Fibroblast of the conjunctiva (primary cell): ENCODE measurements around the gene FSTL5.
A peak's percentile ranks its signal among the peaks of the same experiment; 100 is the strongest.
"Not testable (repeated sequence)": the region's sequence is repeated elsewhere in the genome, so short reads cannot be mapped to it uniquely, and the experiment has no call there.

Experiments
- DNase-seq: peaks from one replicate; pipeline ENCODE4 v3.0.0-alpha.2; 2010; ENCODE audit warnings: low read depth

FSTL5 gene

DNA sequence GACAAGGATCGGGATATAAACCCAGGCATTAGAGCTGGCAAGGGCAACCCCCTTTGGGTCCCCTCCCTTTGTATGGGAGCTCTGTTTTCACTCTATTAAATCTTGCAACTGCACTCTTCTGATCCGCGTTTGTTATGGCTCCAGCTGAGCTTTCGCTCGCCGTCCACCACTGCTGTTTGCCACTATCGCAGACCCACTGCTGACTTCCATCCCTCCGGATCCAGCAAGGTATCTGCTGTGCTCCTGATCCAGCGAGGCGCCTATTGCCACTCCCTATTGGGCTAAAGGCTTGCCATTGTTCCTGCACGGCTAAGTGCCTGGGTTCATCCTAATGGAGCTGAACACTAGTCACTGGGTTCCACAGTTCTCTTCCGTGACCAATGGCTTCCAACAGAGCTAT lies 59.9 kb downstream of the FSTL5 start:
- not testable (repeated sequence) for DNase-seq

DNA sequence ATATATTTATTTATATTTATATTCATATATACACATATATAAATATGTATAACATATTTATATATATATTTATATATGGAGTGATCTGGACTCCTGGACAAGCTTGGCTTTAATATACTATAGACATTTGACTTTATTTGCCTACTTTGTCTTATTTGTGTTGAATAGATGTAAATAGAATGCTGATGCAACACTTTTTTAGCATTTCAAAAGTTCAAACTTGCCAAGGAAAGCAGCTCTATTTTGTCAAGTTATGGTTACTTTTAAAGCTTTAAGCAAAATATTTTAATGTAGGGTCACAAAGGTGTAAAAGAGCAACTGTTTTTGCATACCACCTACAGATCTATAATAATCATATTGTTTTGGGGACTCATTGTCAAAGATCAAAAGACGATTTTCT lies 61.1 kb downstream of the FSTL5 start:
- DNase-seq: no peak

DNA sequence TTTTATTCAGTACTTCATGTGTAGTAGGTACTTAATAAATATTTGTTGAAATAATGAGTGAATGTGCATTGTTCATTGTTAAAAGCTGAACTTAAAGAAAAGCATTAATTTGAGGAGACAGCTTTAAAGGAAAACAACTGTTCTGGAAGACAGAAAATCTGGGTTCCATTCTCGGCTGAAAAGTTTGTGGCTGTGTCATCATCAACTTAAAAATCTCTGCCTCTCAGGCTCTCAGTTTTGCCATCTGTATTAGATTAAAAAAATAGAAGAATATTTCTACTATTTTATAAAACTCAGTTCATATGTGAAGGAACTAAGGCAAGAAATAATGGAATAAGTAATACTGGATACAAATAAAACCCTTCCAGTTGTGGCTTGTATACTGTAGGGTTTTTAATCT lies 62.5 kb downstream of the FSTL5 start:
- DNase-seq: no peak

DNA sequence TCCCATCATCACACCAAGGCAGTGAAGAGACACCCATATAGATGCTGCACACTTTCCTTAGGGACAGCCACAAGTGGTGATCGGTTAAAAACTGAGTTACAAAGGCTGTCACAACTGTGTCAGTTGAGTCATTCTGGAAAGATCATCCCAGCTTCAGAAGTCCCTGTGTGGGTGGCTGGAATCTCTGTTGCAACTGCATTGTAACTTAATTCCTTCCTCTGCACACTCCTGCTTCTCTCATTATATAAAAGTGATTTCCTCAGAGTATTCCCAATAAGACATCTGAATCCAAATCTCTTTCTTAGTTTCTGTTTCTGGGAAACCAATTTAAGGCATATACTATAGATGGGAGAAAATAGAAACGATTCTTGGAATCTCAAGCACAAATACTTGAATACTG lies 88.1 kb downstream of the FSTL5 start:
- DNase-seq: no peak

DNA sequence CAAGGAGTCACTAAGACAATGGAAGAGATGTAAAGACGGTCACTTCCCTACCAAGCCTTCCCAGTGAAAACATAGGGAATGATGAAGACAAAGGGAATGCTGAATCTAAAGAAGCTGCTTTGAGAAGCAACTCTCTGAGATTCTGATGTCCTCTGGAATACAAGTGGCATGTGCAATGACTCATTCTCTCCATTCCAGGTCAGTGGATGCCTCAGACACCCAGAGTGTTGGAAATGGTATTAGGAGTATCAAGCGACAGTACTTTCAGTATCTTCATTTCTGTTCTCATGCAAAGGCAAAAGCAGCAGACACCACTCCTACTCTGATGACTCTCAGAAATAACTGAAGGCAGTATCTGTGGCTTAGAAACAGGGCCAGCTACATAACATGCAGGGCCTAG lies 102.6 kb downstream of the FSTL5 start:
- DNase-seq: no peak

DNA sequence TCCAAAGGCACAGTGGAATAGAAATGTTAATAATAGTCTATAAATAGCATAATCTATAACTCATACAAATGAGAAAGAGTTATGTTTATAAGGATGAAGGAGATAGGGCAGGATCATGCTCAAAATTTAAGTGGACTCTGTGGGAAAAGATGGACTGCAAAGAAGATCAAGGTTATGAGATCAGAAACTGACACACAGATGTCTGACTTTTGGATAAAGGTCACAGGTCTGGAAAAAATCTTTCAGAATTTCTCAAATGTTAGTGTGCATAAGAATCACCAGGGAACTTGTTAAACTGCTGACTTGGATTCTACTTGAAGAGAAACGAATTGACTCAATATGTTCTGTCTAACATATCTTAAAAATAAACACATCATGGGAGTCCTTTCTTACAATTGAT lies 104.1 kb downstream of the FSTL5 start:
- DNase-seq: no peak

DNA sequence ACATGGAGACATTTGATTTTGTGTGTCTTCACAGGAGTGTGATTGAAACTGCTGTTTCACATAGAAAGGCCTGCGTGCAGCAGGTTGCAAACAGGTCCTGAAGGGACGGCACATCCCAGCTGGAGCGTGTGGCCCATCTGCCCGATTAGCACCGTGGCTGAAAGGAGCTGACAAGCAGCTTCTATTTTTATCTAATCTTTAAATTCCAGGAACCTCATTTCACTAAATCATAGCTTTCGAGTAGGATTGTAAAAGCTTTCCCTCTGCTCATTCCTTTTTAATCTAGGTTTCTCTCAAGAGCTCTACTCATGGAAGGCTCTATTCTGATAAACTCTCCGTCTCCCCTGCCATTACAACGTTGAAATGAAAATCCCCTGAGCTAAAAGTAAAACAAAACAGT lies 106.8 kb downstream of the FSTL5 start:
- DNase-seq: no peak

DNA sequence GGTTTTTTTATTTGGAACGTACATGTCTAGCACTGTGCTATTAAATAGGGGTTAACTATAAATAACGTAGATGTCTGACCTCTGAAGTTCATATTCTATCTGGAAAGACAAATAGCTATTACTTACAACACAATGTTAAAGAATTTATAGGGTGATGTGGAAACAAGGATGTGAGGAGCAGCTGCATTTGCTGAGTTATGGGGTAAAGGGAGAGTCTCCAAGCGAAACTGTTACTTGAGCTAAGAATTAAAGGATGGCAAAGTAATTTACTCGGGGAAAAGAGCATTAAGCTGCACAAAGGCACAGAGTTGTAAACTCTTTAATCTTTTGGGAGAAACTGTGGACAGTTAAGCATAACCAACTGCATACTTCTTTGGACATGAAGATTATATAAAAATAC lies 117.7 kb downstream of the FSTL5 start:
- no peak for DNase-seq

DNA sequence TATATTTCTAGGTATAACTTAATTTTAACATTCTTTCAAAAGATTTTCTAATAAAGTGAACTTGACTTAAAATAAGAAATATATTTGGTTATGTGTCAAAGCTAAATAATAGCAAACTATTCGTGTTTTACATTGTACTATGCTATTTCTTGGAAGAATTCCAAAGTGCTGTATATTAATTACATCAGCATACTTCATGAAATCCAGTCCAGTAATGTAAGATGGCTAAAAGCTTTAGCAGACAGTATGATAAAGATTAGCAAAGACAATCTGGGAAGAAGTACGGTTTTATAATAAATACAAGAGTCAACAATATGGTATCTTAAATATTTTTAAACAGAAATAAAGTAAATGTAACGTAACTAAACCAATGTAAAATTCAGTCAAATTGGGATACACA lies 125.7 kb downstream of the FSTL5 start:
- DNase-seq: no peak

DNA sequence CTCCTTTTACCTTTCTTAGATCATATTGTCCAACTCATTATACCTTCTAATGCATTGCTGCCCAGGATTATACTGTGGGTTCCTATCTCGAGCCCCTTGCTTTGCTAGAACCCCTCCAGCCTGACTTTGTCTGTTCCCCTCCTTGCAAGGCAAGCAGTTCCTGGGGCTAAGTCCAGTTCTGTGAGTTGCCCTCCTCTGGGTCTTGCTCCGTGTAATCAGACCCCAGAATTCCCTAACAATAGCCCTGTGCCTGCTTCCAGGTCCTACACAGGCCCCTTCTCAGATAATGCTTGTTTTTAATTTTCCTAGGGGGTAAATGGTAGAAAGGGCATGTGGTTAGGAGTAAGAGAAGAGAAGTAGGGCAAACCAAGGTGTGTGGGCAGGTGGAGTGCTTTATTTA lies 145.9 kb downstream of the FSTL5 start:
- DNase-seq: no peak

DNA sequence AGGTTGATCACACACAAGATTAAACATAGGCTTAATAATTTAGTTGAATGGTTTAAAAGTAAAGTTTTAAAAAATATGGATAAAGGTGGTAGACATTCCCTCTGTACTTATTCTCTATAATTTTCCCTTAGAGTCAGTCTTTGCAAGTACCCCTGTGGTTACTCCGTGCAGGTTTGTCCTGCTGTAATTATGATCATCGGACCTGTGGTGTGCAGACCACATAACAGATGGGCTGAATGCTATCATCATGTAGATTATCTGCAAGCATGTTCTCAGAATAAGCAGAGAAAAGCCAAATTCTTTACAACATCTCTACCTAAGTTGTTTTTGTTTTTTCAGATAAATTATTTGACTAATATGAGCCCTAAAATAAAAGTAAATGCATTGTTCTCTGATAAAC lies 146.8 kb downstream of the FSTL5 start:
- DNase-seq: no peak

DNA sequence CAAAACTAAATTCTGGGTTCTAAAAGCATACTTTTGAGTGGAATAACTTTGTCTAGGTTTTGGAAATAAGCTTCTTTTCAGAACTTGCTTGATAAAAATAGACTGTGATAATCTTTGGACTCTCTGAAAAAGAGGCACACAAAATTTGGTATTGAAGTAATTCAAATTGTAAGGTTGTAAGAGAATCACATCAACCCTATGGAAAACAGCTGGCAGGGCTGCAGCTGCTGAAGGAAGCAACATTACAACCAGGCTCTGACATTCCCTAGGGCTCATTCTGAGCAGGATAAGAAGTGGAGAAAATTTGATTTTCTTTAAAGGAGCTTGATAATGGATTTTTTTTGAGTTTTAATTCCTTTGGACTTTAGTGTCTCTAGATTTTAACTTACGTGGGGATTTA lies 147.6 kb downstream of the FSTL5 start:
- DNase-seq: no peak

DNA sequence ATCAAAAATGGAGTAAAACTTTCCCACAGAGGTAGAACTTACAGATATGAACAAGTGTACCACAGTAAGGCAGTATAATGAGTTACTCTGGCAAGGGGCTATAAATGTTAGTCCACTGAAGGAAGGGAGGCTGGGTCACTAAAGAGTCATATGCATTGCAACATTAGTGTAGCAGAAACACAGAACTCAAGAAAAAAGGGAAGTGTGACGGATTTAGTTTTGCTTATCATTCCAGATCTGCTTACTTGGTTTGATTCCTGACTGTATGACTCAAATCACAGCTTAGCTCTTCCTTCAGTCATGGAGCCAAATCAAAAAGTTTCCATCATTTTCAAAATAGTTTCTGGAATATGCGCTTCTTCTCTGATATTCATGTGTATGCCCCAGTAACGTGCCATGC lies 148.7 kb downstream of the FSTL5 start:
- no peak for DNase-seq

DNA sequence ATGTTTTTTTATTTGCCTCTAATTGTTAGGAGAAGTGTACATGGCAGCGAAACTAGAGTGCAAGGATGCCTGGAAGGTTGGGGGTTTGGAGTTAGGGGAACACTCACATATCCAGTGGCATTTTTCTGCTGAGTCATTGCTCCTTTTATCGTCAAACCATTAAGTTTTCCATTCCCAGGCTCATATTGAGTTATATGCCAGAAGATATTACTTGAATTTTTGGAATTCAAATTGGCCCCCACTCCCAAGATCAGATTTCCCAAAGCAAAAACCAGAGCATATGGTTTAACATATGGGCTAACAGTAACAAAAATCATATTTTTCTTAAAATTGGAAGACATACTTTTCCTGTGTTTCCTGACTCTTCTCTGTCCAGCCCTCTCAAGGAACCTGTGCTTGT lies 152.7 kb downstream of the FSTL5 start:
- no peak for DNase-seq

DNA sequence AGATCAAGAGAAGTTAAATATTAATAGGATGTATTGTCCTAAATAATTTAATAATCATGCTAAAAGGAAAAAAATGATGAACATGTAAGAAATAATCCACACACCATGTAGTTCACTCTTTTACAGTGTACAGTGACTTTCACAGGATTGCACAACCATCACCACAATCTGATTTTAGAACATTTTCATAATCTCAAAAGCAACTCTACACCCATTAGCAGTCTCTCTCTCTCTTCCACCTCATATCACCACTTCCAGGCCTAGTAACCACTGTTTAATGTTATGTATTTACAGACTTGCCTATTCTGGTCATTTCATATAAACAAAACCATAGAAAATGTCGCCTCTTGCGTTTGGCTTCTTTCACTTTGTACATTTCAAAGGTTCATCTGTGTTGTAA lies 153.4 kb downstream of the FSTL5 start:
- no peak for DNase-seq

DNA sequence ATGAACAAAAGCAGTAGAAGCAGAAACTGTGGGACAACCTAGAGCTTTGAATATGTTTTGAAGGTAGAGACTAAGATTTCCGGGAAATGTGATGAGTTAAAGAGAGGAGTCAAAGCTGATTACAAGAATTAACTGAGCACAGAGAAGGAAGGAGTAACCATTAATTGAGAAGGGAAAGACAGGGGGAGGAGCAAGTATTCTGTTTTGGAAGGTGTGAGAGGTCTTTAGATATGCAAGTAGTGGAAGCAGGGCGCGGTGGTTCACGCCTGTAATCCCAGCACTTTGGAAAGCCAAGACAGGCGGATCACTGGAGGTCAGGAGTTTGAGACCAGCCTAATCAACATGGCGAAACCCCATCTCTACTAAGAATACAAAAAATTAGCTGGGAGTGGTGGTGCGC lies 171.5 kb downstream of the FSTL5 start:
- DNase-seq: no peak

DNA sequence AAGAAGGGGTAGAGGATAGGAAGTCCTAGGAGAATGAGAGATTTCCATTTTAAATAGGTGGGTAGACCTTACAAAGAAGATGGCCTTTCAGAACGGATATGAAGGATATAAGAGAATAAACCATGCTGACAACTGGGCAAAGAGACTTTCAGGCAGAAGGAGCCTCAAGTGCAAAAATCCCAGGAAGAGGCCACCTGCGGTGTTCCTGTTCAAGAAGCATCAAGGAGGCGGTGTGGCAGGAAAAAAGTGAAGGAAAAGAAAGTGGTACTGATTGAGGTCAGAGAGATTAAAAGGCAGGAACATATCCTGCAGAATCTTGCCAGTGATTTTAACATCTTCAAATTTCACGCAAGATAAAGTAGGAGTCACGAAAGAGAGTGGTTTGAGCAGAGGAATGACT lies 172.0 kb downstream of the FSTL5 start:
- DNase-seq: no peak

DNA sequence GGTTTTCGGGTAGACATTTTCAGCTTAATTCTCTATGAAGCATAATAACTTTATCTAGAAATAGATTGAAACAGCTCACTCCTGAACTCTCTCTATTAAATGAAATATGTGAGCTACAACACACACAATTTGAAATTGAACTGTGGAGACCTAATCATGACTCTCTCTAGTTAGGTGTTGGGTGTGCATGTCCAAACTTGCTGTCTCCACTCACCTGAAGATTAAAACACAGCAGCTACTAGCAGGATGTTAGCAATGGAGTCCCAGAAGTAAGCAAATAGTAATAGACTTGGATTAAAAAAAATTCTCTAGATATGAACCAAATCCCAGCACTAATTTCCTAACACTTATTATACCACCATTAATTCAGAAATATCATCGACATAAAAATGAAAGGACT lies 173.1 kb downstream of the FSTL5 start:
- DNase-seq: no peak

DNA sequence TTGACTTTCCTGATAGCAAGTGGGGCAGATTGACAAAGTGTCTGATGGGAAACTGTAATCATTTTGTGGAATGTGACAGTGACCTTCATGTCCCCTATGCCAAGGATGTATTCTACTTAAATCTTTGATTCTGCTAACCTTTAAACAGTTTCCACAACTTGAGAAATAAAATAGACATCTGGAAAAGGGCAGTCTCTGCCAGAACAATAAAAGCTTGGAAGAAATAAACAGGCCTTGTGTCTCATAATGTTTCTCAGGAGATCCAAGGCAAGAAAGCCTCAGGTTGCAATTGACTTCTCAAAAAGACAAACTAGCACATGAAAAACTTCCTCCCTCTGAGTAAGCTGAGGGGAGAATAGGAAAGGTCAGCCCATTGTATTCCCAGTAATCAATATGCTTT lies 174.9 kb downstream of the FSTL5 start:
- DNase-seq: no peak

DNA sequence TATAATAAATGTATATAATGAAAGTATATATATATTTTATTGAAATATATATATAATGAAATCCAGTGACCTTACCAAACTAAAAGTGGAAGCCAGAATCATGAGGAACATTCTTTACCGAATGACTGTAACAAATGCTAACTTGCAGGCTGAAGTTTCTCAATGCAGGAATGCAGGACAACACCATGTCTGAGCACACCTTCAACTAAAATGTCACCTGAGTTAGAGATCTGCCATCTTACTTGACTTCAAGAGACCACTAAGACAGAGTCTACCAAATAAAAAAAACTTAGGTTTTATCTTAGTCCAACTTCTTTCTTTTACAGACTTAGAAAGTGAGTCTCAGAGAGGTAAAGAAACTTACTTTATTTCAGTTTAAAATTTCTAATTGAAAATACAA lies 176.2 kb downstream of the FSTL5 start:
- no peak for DNase-seq

DNA sequence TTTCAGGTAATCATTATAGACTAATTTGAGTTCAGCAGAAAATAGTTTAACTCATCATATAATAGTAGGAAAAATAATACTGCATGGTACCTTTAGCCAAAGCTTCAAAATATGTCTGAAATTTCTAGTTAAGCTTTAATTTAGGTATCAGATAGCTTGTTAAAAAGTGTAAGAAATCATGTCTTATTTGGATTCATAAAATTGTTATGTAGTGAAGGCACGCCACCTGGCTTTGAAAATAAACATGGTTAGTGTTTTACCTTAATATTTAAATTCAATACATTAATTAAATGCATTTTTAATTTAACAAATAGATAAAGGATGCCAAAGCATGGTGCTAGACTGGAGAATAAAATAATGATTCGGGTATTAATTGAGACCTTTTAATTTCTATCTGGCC lies 211.4 kb downstream of the FSTL5 start:
- no peak for DNase-seq

DNA sequence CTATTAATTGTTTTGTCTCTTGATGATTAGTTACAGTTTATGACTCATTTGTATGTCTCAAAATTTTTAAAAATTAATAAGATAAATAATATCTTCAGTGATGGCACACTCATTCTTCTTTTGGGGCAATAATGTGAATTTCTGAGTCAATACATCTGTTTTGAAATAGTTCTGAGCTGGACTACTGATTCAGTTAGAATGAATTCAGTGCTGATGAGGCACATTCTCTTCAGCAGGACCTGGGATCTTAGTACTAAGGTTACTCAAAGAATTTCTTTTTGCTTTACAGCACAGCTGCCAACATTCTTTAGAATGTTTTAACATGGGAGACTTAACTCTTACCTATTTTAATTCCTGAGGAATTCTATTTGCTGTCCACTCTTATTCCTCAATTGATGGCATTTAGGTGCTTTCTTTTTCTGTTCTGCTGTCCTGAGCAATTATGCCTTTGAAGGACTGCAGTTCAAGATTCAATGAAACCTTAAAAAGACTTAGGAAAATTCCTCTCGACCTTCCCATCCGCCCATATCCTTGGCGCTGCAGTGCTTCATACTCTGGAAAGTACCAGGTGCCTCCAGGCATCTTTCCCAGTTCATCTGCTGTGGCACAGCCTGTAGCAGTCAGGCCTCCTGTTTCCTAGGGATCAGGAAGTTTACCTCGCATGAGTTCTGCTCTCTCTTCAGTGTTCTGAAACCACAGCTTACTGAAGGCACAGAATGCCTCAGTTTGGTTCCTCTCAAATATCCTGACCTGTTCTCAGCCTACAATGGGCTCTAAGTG lies 213.7 kb downstream of the FSTL5 start:
- peak; percentile 1 for DNase-seq

DNA sequence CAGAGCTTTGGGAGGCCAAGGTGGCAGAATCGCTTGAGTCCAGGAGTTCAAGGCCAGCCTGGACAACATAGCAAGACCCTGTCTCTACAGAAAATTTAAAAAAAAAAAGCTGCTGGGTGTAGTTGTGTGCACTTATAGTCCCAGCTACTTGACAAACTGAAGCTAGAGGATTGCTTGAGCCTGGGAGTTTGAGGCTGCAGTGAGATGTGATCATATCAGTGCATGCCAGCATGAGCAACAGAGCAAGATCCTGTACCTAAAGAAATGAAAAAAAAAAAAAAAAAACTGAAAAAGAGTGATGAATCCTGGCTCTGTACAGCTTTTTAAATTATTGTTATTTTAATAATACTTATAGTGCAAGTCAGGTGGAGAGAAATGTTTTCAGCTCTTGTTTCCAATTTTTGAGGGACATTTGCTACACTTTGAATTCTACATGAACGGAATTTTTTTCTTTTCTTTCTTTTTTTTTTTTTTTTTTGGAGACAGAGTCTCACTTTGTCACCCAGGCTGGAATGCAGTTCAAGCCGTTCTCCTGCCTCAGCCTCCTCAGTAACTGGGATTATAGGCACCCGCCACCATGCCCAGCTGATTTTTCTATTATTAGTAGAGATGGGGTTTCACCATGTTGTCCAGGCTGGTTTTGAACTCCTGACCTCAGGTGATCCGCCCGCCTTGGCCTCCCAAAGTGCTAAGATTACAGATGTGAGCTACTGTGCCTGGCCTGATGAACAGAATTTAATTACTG lies 215.6 kb downstream of the FSTL5 start:
- no peak for DNase-seq

DNA sequence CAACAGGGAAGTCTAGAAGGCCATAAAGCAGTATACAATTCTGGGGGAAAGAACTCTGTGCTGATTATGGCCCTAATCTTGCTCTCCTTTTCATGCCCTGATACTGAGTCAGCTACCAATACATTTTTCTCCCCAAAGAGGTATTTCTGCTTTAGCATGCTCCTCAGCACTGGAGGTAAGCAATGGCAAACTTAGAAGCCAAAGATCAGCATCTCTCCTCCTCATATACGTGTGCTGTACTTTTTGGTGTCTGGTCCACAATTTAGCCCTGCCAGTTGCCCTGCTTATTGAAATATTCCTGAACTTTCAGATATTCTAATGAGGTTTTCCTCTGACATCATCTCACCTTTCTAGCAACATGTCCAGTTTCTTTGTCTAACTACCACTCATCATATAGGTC lies 226.2 kb downstream of the FSTL5 start:
- DNase-seq: no peak
